Measurements from ENCODE around the gene RFC4.

DNA sequence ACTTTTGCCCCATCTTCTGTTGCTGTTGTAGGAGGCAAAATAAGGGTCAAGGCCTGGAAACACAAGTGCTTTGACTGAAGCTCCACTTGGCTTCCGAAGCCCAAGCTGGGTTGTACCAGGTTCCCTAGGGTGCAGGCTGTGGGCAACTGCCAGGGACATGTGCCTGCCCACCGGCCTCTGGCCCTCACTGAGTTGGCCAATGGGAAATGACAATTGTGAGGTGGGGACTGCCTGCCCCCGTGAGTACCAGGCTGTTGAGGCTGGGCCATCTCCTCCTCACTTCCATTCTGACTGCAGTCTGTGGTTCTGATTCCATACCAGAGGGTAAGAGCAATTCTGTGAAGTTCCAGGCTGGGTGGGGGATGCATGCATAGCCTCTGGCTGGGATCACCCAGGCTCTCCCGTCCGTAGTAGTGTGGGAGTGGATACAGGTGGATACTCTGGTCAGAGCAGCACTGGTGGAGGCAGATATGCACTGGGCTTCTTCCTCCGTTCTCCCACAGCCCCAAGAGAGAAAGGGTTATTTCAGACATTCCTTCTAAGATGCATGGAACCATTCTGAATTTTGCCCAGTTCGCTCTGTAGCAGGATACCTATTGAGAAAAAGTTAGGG lies 36.2 kb upstream of the RFC4 start, which contains the start of gene ADIPOQ:
- TF ChIP-seq, protein P1, sequence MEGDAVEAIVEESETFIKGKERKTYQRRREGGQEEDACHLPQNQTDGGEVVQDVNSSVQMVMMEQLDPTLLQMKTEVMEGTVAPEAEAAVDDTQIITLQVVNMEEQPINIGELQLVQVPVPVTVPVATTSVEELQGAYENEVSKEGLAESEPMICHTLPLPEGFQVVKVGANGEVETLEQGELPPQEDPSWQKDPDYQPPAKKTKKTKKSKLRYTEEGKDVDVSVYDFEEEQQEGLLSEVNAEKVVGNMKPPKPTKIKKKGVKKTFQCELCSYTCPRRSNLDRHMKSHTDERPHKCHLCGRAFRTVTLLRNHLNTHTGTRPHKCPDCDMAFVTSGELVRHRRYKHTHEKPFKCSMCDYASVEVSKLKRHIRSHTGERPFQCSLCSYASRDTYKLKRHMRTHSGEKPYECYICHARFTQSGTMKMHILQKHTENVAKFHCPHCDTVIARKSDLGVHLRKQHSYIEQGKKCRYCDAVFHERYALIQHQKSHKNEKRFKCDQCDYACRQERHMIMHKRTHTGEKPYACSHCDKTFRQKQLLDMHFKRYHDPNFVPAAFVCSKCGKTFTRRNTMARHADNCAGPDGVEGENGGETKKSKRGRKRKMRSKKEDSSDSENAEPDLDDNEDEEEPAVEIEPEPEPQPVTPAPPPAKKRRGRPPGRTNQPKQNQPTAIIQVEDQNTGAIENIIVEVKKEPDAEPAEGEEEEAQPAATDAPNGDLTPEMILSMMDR (IDR thresholded peaks at IDR 0.05), result no peak
- TF ChIP-seq POLR2A (IDR thresholded peaks at IDR 0.05) (no peak), EP300 (IDR thresholded peaks at IDR 0.05) (no peak)

Data from tibial nerve (tissue), 4 donors.